H1 (cell line): Measurements from ENCODE around the gene HOXA13. TPM values are rescaled to one million over a fixed set of nuclear protein-coding genes. Genes with fewer than 3 reads are reported as not detected.
A peak's percentile ranks its signal among the peaks of the same experiment; 100 is the strongest.

Source experiments
- CTCF ChIA-PET: fragments of 300-600 bp; sonication (Branson Sonifier 250); formaldehyde crosslinking; loops from one replicate; lab custom pipeline; 2021; ENCODE audit not compliant: partially characterized antibody; lab: Charles Lee
- POLR2A ChIA-PET: fragments of 300-600 bp; sonication (Branson Sonifier 250); formaldehyde crosslinking; loops from one replicate; lab custom pipeline; 2021; ENCODE audit warnings: inconsistent platforms; ENCODE audit not compliant: partially characterized antibody; lab: Charles Lee
- DNase-seq, 2 experiments: peaks; one replicate each; pipeline versions ENCODE4 v3.0.0 to v3.0.0-alpha.2; 2010 to 2022; ENCODE audit warnings: low spot score in 2 of 2, low read depth in 1 of 2, mixed read lengths in 1 of 2
- FAIRE-seq: peaks from 2 replicates; lab custom pipeline; 2011; peaks lifted over from hg19 to GRCh38; lab: Jason Lieb, UNC
- H2AFZ ChIP-seq: 2 replicates; pipeline ENCODE4 v1.8.1; 2012; ENCODE audit warnings: low read length, inconsistent platforms
- H2AK5ac ChIP-seq: 2 replicates; pipeline ENCODE4 v1.6.1; 2013; ENCODE audit warnings: low read depth, low read length
- H2BK120ac ChIP-seq: replicated peaks from 2 replicates; pipeline ENCODE3; 2013; ENCODE audit warnings: low read depth, low read length, inconsistent platforms
- H2BK12ac ChIP-seq: 2 replicates; pipeline ENCODE4 v1.6.1; 2013; ENCODE audit warnings: low read depth, low read length
- H2BK15ac ChIP-seq: 2 replicates; pipeline ENCODE4 v1.6.1; 2013; ENCODE audit warnings: low read length
- H2BK20ac ChIP-seq: 2 replicates; pipeline ENCODE4 v1.6.1; 2013; ENCODE audit warnings: low read length
- H2BK5ac ChIP-seq: 2 replicates; pipeline ENCODE4 v1.6.1; 2013; ENCODE audit warnings: low read depth, low read length
- H3K14ac ChIP-seq: 2 replicates; pipeline ENCODE4 v1.6.1; 2013; ENCODE audit warnings: inconsistent platforms; ENCODE audit not compliant: insufficient read length
- H3K18ac ChIP-seq: 2 replicates; pipeline ENCODE4 v1.6.1; 2013; ENCODE audit warnings: low read length; ENCODE audit errors: extremely low read depth
- H3K23ac ChIP-seq: 2 replicates; pipeline ENCODE4 v1.6.1; 2013; ENCODE audit warnings: inconsistent platforms; ENCODE audit not compliant: insufficient read length
- H3K23me2 ChIP-seq: 2 replicates; pipeline ENCODE4 v1.6.1; 2013; ENCODE audit warnings: low read depth, low read length
- H3K27ac ChIP-seq: 2 replicates; pipeline ENCODE4 v1.6.1; 2011; ENCODE audit warnings: low read depth, low read length, inconsistent platforms
- H3K27me3 ChIP-seq, 4 experiments: replicated peaks in 1 of 4; 1 replicate in 1 of 4; 2 replicates in 3 of 4; pipeline versions ENCODE4 v1.6.1 to v1.8.1; 2011 to 2013; ENCODE audit warnings: low read length in 3 of 4, mild to moderate bottlenecking in 3 of 4, inconsistent platforms in 2 of 4, mixed read lengths in 2 of 4, moderate library complexity in 1 of 4; ENCODE audit not compliant: control insufficient read depth in 3 of 4, insufficient read depth in 3 of 4; ENCODE audit errors: extremely low read depth in 1 of 4
- H3K36me3 ChIP-seq, 4 experiments: 2 replicates each; pipeline versions ENCODE4 v1.6.1 to v1.8.1; 2011 to 2013; ENCODE audit warnings: mild to moderate bottlenecking in 4 of 4, low read length in 3 of 4, moderate library complexity in 2 of 4, control low read depth in 1 of 4, inconsistent platforms in 1 of 4; ENCODE audit not compliant: insufficient read depth in 4 of 4, control insufficient read depth in 2 of 4
- H3K4ac ChIP-seq: replicated peaks from 2 replicates; pipeline ENCODE3; 2013; ENCODE audit warnings: low read length, low read depth, mixed read lengths, inconsistent platforms; ENCODE audit not compliant: insufficient read length
- H3K4me1 ChIP-seq, 4 experiments: replicated peaks in 1 of 4; 1 replicate in 1 of 4; 2 replicates in 3 of 4; pipeline versions ENCODE4 v1.6.1 to v1.8.1; 2011 to 2013; ENCODE audit warnings: low read length in 3 of 4, inconsistent platforms in 2 of 4, mixed read lengths in 1 of 4; ENCODE audit not compliant: insufficient read depth in 4 of 4, control insufficient read depth in 3 of 4
- H3K4me2 ChIP-seq, 2 experiments: 2 replicates each; pipeline versions ENCODE4 v1.6.1 to v1.8.1; 2011 to 2013; ENCODE audit warnings: low read depth in 2 of 2, low read length in 2 of 2, control low read depth in 1 of 2, inconsistent platforms in 1 of 2, mild to moderate bottlenecking in 1 of 2; ENCODE audit not compliant: insufficient read depth in 1 of 2
- H3K4me3 ChIP-seq, 4 experiments: fragments of 200-600, 300-600 bp in 1 of 4; sonication (generic), shearing (Covaris generic), sonication (Bioruptor Twin) in 1 of 4; 2 replicates each; pipeline versions ENCODE4 v1.5.1 to v1.8.1; 2011 to 2016; ENCODE audit warnings: low read length in 4 of 4, low read depth in 3 of 4, control low read depth in 2 of 4, inconsistent platforms in 2 of 4, mild to moderate bottlenecking in 2 of 4, mixed read lengths in 1 of 4, moderate library complexity in 1 of 4; ENCODE audit not compliant: insufficient read depth in 2 of 4; ENCODE audit errors: extremely low read depth in 1 of 4
- H3K56ac ChIP-seq: replicated peaks from 2 replicates; pipeline ENCODE3; 2013; ENCODE audit warnings: low read depth, mild to moderate bottlenecking, mixed read lengths, low read length, inconsistent platforms; ENCODE audit not compliant: insufficient read length
- H3K79me1 ChIP-seq: 2 replicates; pipeline ENCODE4 v1.6.1; 2013; ENCODE audit warnings: low read depth, low read length, control low read depth
- H3K79me2 ChIP-seq, 2 experiments: 2 replicates each; pipeline versions ENCODE4 v1.6.1 to v1.8.1; 2012 to 2013; ENCODE audit warnings: low read length in 2 of 2, mild to moderate bottlenecking in 2 of 2, inconsistent platforms in 1 of 2; ENCODE audit not compliant: insufficient read depth in 2 of 2, control insufficient read depth in 1 of 2
- H3K9ac ChIP-seq, 4 experiments: replicated peaks in 1 of 4; 1 replicate in 1 of 4; 2 replicates in 3 of 4; pipeline versions ENCODE4 v1.6.1 to v1.8.1; 2011 to 2013; ENCODE audit warnings: low read depth in 3 of 4, low read length in 3 of 4, control low read depth in 2 of 4, mild to moderate bottlenecking in 2 of 4, moderate library complexity in 2 of 4, inconsistent platforms in 1 of 4; ENCODE audit errors: extremely low read depth in 1 of 4
- H3K9me3 ChIP-seq, 2 experiments: 2 replicates each; pipeline versions ENCODE4 v1.6.1 to v1.8.1; 2012 to 2013; ENCODE audit warnings: mild to moderate bottlenecking in 2 of 2, moderate library complexity in 2 of 2, control low read depth in 1 of 2, inconsistent platforms in 1 of 2, low read depth in 1 of 2, low read length in 1 of 2, mixed read lengths in 1 of 2; ENCODE audit not compliant: insufficient read depth in 2 of 2
- H4K20me1 ChIP-seq, 2 experiments: replicated peaks in 1 of 2; 2 replicates each; pipeline versions ENCODE3 to v1.8.1; 2011 to 2013; ENCODE audit warnings: inconsistent platforms in 2 of 2, low read length in 2 of 2, mild to moderate bottlenecking in 1 of 2; ENCODE audit not compliant: insufficient read depth in 2 of 2, control insufficient read depth in 1 of 2
- H4K5ac ChIP-seq: 2 replicates; pipeline ENCODE4 v1.6.1; 2013; ENCODE audit warnings: low read length, low read depth, mixed read lengths, inconsistent platforms; ENCODE audit not compliant: insufficient read length
- H4K8ac ChIP-seq: 2 replicates; pipeline ENCODE4 v1.8.0; 2013; ENCODE audit warnings: mild to moderate bottlenecking, moderate library complexity, low read length, inconsistent platforms; ENCODE audit not compliant: insufficient read depth; ENCODE audit errors: extremely low read depth
- H4K91ac ChIP-seq: replicated peaks from 2 replicates; pipeline ENCODE3; 2013; ENCODE audit warnings: low read length, mixed read lengths, inconsistent platforms; ENCODE audit not compliant: insufficient read length
- CBX8 ChIP-seq: fragments of 300-800, 300-1000 bp; sonication (generic); IDR thresholded peaks from 2 replicates; pipeline ENCODE4 v1.7.1; 2016; ENCODE audit warnings: low read depth, low read length, borderline replicate concordance
- EZH2 ChIP-seq: fragments of 200-600 bp; sonication (generic); IDR thresholded peaks from 2 replicates; pipeline ENCODE4 v1.7.1; 2012; ENCODE audit warnings: low read depth, mild to moderate bottlenecking, moderate library complexity, low read length, inconsistent platforms; ENCODE audit not compliant: severe bottlenecking
- GABPA ChIP-seq: IDR thresholded peaks from 2 replicates; pipeline ENCODE4 v1.6.1; 2011; ENCODE audit warnings: mild to moderate bottlenecking, low read length, moderate library complexity, borderline replicate concordance; ENCODE audit not compliant: insufficient read depth
- KDM4A ChIP-seq: IDR thresholded peaks from one replicate; pipeline ENCODE4 v1.7.1; 2012; ENCODE audit warnings: low read depth, mild to moderate bottlenecking, moderate library complexity, low read length, inconsistent platforms; ENCODE audit not compliant: severe bottlenecking
- RNF2 ChIP-seq: fragments of 200-900, 300-1000 bp; sonication (generic); IDR thresholded peaks from 2 replicates; pipeline ENCODE4 v1.7.1; 2016; ENCODE audit warnings: borderline replicate concordance, low read depth, mild to moderate bottlenecking, antibody characterized with exemption, low read length; ENCODE audit not compliant: poor library complexity, severe bottlenecking; ENCODE audit errors: missing control alignments
- SUZ12 ChIP-seq: fragments of 200-600 bp; sonication (generic); IDR thresholded peaks from 2 replicates; pipeline ENCODE4 v1.6.1; 2012; ENCODE audit warnings: mild to moderate bottlenecking, inconsistent platforms, low read length, moderate library complexity, mixed read lengths
- WGBS, 2 experiments: shearing (Covaris generic) in 1 of 2; methylation state at CpG; one replicate each; pipeline versions ENCODE4 v1.1.6 to v1.1.7; 2013 to 2015; ENCODE audit warnings: low lambda C conversion rate in 2 of 2, mixed read lengths in 2 of 2, inconsistent platforms in 1 of 2, low coverage in 1 of 2, missing lambda C conversion rate in 1 of 2; ENCODE audit not compliant: insufficient replicate concordance in 2 of 2, insufficient coverage in 1 of 2, insufficient read length in 1 of 2; ENCODE audit errors: extremely low coverage in 1 of 2, missing lambda C conversion rate in 1 of 2; 5-methylcytosine and 5-hydroxymethylcytosine counted together
- polyA plus RNA-seq, 7 experiments: library from polyadenylated mRNA; depleted of rRNA in 3 of 7; stranded (reverse) in 5 of 7; unstranded in 2 of 7; fragments of >200 nt in 5 of 7; fragments of 200-250 nt in 2 of 7; gene quantifications; 1 replicate in 5 of 7; 2 replicates in 1 of 7; 4 replicates in 1 of 7; pipeline versions ENCODE4 v1.2.1 to v1.2.3, GENCODE V29; 2011 to 2013; ENCODE audit warnings: missing spikeins in 2 of 7, mixed read lengths in 2 of 7
- total RNA-seq: library from RNA; stranded (reverse); fragmentation: NEBNext Ultra II Directional; extraction: Animal tissue kit (Norgen Biotek cat#: 25700); gene quantifications from 2 replicates; pipeline ENCODE4 v1.2.1, GENCODE V29; 2021

The HOXA13 gene
- total and polyA plus RNA-seq, 2 of the 8 experiments (the other 6 are each of a cell fraction or from before 2014, with no cell fraction given), result not detected

GRCh38 chr7:27245124-27245797 lies 45.4 kb upstream of the HOXA13 start:
- 0 out of 2 replicates have a peak overlapping the region, but pooled peaks have one; percentile 61 for H2BK15ac ChIP-seq
- DNase-seq, result peak in 1 of 2 experiments; percentile 68
- H3K4me3 ChIP-seq, result peak overlapping the region in 1 of 4 experiments; percentile 46; a peak in 2 of 8 replicates
- peaks cover 34 to 56% of the 10 kb centered on the region in 2 experiments for H4K20me1 ChIP-seq
- no peak overlapping the region for H3K14ac ChIP-seq
- H3K36me3 ChIP-seq, result peaks cover 0 to 18% (median 0%) of the 10 kb centered on the region in 4 experiments; a peak in 1 of 8 replicates
- no peak overlapping the region for H4K91ac ChIP-seq
- no peak overlapping the region for H2AFZ ChIP-seq
- WGBS, 2 experiments, result 5% methylated on average over 36 of the region's 37 CpGs; no CpG with 5 or more reads in 1 of the 2 experiments
- no peak overlapping the region for H3K56ac ChIP-seq
- no peak overlapping the region for H2AK5ac ChIP-seq
- H4K5ac ChIP-seq, result no peak overlapping the region
- no peak overlapping the region for H2BK5ac ChIP-seq
- no peaks in the 10 kb centered on the region for H3K79me1 ChIP-seq
- H3K9ac ChIP-seq, result no peak overlapping the region
- no peak overlapping the region for H2BK20ac ChIP-seq
- H3K23me2 ChIP-seq, result peaks cover 3% of the 10 kb centered on the region; the same call in 1 of the 2 replicates
- no peak for FAIRE-seq
- H3K27me3 ChIP-seq, result peaks cover 100% of the 10 kb centered on the region in 4 experiments
- H3K4me2 ChIP-seq, result peak overlapping the region; percentile 61 to 65
- H3K79me2 ChIP-seq, result no peaks in the 10 kb centered on the region
- peaks cover 5 to 47% (median 21%) of the 10 kb centered on the region in 4 experiments for H3K4me1 ChIP-seq
- peak overlapping the region; percentile 77; the same call in 1 of the 2 replicates for H2BK12ac ChIP-seq
- ChIA-PET CTCF (no interaction called here), POLR2A (no interaction called here)
- peak; percentile 88 for TF ChIP-seq SUZ12
- TF ChIP-seq GABPA, result no peak
- TF ChIP-seq CBX8, result peak; percentile 82; the same call in 1 of the 2 replicates
- peak; percentile 36 for TF ChIP-seq EZH2
- no peak for TF ChIP-seq KDM4A
- TF ChIP-seq RNF2, result peak; percentile 70
- no peak overlapping the region for H3K4ac ChIP-seq
- H2BK120ac ChIP-seq, result no peak overlapping the region
- no peak overlapping the region; the same call in 1 of the 2 replicates for H4K8ac ChIP-seq
- no peak overlapping the region for H3K27ac ChIP-seq
- H3K9me3 ChIP-seq, result no peaks in the 10 kb centered on the region
- peak overlapping the region; percentile 66; the same call in 1 of the 2 replicates for H3K18ac ChIP-seq
- H3K23ac ChIP-seq, result no peak overlapping the region
